A549 (cell line): ENCODE results near the gene HERC2. TPM values are rescaled to one million over a fixed set of nuclear protein-coding genes. Genes with fewer than 3 reads are reported as not detected.

Experiments
- ATAC-seq, 2 experiments: fragments of 200-7000 bp in 1 of 2; fragments of >200 bp in 1 of 2; cut with Nextera tagmentation in 1 of 2; cut with Tn5 transposase in 1 of 2; 3 replicates each; pipeline versions ENCODE4 v1.8.0 to v1.9.1; 2018 to 2020; ENCODE audit warnings: mild to moderate bottlenecking in 1 of 2, moderate library complexity in 1 of 2
- CTCF ChIA-PET: fragments of 300-600 bp; sonication (Branson Sonifier 250); formaldehyde crosslinking; extraction: SDS; loops from one replicate; lab custom pipeline; 2021; ENCODE audit warnings: antibody characterized with exemption, inconsistent platforms; lab: Yijun Ruan, JAX
- POLR2A ChIA-PET: fragments of 350-600 bp; formaldehyde crosslinking; extraction: SDS; loops from one replicate; lab custom pipeline; 2021; ENCODE audit warnings: antibody characterized with exemption, inconsistent platforms; lab: Yijun Ruan, JAX
- DNase-seq, 2 experiments: peaks; one replicate each; pipeline versions ENCODE4 v3.0.0 to v3.0.0-alpha.2; 2011 to 2016; ENCODE audit warnings: low read depth in 1 of 2, low spot score in 1 of 2
- FAIRE-seq: peaks from 2 replicates; lab custom pipeline; 2011; peaks lifted over from hg19 to GRCh38; lab: Jason Lieb, UNC
- H3K27ac ChIP-seq, 2 experiments: fragments of >200 bp; sonication (Bioruptor Twin); formaldehyde crosslinking; 3 replicates each; pipeline ENCODE4 v1.5.1; 2016 to 2017
- H3K4me1 ChIP-seq: fragments of >200 bp; sonication (Bioruptor Twin); formaldehyde crosslinking; 3 replicates; pipeline ENCODE4 v1.6.1; 2016
- H3K4me2 ChIP-seq: fragments of >200 bp; sonication (Bioruptor Twin); formaldehyde crosslinking; 3 replicates; pipeline ENCODE4 v1.6.1; 2016
- H3K4me3 ChIP-seq: fragments of >200 bp; sonication (Bioruptor Twin); formaldehyde crosslinking; 3 replicates; pipeline ENCODE4 v1.5.1; 2016
- H3K9me3 ChIP-seq: fragments of >200 bp; sonication (Bioruptor Twin); formaldehyde crosslinking; 3 replicates; pipeline ENCODE4 v1.6.1; 2016
- CBX8 ChIP-seq: fragments of 200-600 bp; sonication (generic); IDR thresholded peaks from 2 replicates; pipeline ENCODE4 v1.6.1; 2016
- CTCF ChIP-seq: fragments of >200 bp; sonication (Bioruptor Twin); formaldehyde crosslinking; IDR thresholded peaks from 3 replicates; pipeline ENCODE4 v1.5.1; 2016
- GATA3 ChIP-seq: IDR thresholded peaks from 2 replicates; pipeline ENCODE4 v1.6.1; 2012; ENCODE audit warnings: borderline replicate concordance
- HDAC2 ChIP-seq: fragments of 200-600 bp; sonication (generic); IDR thresholded peaks from 2 replicates; pipeline ENCODE4 v1.6.1; 2016
- HES2 ChIP-seq: fragments of >200 bp; sonication (Bioruptor Twin); formaldehyde crosslinking; IDR thresholded peaks from 2 replicates; pipeline ENCODE4 v1.6.1; 2016
- HOXB13 ChIP-seq: fragments of 250-450 bp; sonication (Bioruptor Pico); IDR thresholded peaks from 2 replicates; pipeline ENCODE4 v1.5.0; 2020; ENCODE audit warnings: low read depth, mild to moderate bottlenecking, moderate library complexity
- KDM1A ChIP-seq: fragments of 200-600 bp; sonication (generic); IDR thresholded peaks from 2 replicates; pipeline ENCODE4 v1.6.1; 2016; ENCODE audit warnings: low read depth, mild to moderate bottlenecking
- MAX ChIP-seq: IDR thresholded peaks from 2 replicates; pipeline ENCODE4 v1.6.1; 2012
- MAZ ChIP-seq: fragments of 150-350 bp; IDR thresholded peaks from 2 replicates; pipeline ENCODE4 v1.6.1; 2014; ENCODE audit warnings: antibody characterized with exemption, low read depth, low read length, borderline replicate concordance
- MYC ChIP-seq: IDR thresholded peaks from 2 replicates; pipeline ENCODE4 v1.6.1; 2012; ENCODE audit warnings: mild to moderate bottlenecking, inconsistent platforms, low read length, improper control_type of control experiment, borderline replicate concordance
- NFE2L2 ChIP-seq: fragments of 150-350 bp; conservative IDR thresholded peaks from 2 replicates; pipeline ENCODE4 v1.6.1; 2014; ENCODE audit warnings: low read length
- PBX3 ChIP-seq: IDR thresholded peaks from 2 replicates; pipeline ENCODE4 v1.6.1; 2012
- RAD21 ChIP-seq, 2 experiments: fragments of >200 bp in 1 of 2; sonication (Bioruptor Twin) in 1 of 2; formaldehyde crosslinking in 1 of 2; IDR thresholded peaks in 1 of 2; conservative IDR thresholded peaks in 1 of 2; 2 replicates in 1 of 2; 3 replicates in 1 of 2; pipeline ENCODE4 v1.6.1; 2012 to 2018; ENCODE audit warnings: inconsistent platforms in 1 of 2
- SMC3 ChIP-seq: fragments of >200 bp; sonication (Bioruptor Twin); formaldehyde crosslinking; IDR thresholded peaks from 3 replicates; pipeline ENCODE4 v1.6.1; 2018; ENCODE audit warnings: inconsistent platforms
- TP53 ChIP-seq: fragments of 250-450 bp; sonication (Bioruptor Pico); IDR thresholded peaks from 2 replicates; pipeline ENCODE4 v1.5.0; 2021; ENCODE audit warnings: mild to moderate bottlenecking, moderate library complexity
- USF2 ChIP-seq: fragments of 450-650 bp; IDR thresholded peaks from 2 replicates; pipeline ENCODE4 v1.6.1; 2014; ENCODE audit warnings: antibody characterized with exemption
- ZC3H11A ChIP-seq: fragments of 450-650 bp; IDR thresholded peaks from 2 replicates; pipeline ENCODE4 v1.6.1; 2014; ENCODE audit warnings: antibody characterized with exemption, mild to moderate bottlenecking
- WGBS: methylation state at CpG from one replicate; pipeline ENCODE4 v1.1.6; 2017; ENCODE audit errors: missing lambda C conversion rate; 5-methylcytosine and 5-hydroxymethylcytosine counted together
- polyA plus RNA-seq, 4 experiments: library from polyadenylated mRNA; depleted of rRNA in 3 of 4; stranded (reverse); fragments of >200 nt; fragmentation: RNase III in 1 of 4; extraction: RNeasy Plus Mini Kit Qiagen cat#74134 plus additional on column Dnase treatment in 1 of 4; gene quantifications; 2 replicates in 3 of 4; 3 replicates in 1 of 4; pipeline ENCODE4 v1.2.3, GENCODE V29; 2011 to 2017

Gene HERC2
- polyA plus RNA-seq, 2 of the 4 experiments (the other 2 are of a cell fraction): 31.4 to 32.8 TPM

GRCh38 chr15:28115871-28116270 is 206.1 kb downstream of the HERC2 start:
- H3K4me2 ChIP-seq: no peak overlapping the region
- 87% methylated on average over 13 of the region's 13 CpGs for WGBS
- ChIA-PET POLR2A (interaction anchor here (1.0 kb wide), 1 partner anchor 10 kb away, joined by 3 read pairs; no protein-coding TSS in a partner anchor), CTCF (interaction anchor here (0.6 to 7.5 kb wide), 3 partner anchors 12 to 202 kb away, joined by 3 to 63 read pairs (median 5); no protein-coding TSS in a partner anchor)
- H3K27ac ChIP-seq: no peak overlapping the region
- DNase-seq: no peak
- H3K9me3 ChIP-seq: no peaks in the 10 kb centered on the region
- FAIRE-seq: no peak
- H3K4me1 ChIP-seq: no peaks in the 10 kb centered on the region
- no peak for ATAC-seq
- TF ChIP-seq USF2 (no peak), HOXB13 (CRISPR knock-in tag) (no peak)
- no peak overlapping the region for H3K4me3 ChIP-seq

GRCh38 chr15:28114721-28115622 is 207.0 kb downstream of the HERC2 start:
- no peak for TF ChIP-seq CBX8
- TF ChIP-seq MYC: no peak
- no peak for TF ChIP-seq PBX3
- no peak for TF ChIP-seq TP53
- no peak for TF ChIP-seq NFE2L2
- TF ChIP-seq MAZ: no peak
- TF ChIP-seq ZC3H11A: no peak
- TF ChIP-seq SMC3: no peak
- no peak for TF ChIP-seq MAX
- 94% methylated on average over 23 of the region's 23 CpGs for WGBS

GRCh38 chr15:28114114-28114455 is 207.9 kb downstream of the HERC2 start:
- 96% methylated on average over 4 of the region's 4 CpGs for WGBS
- POLR2A ChIA-PET: no interaction called here
- no peak for TF ChIP-seq HDAC2
- TF ChIP-seq GATA3: no peak
- TF ChIP-seq RAD21 (conservative IDR thresholded peaks at IDR 0.05 in 1 of 2, IDR thresholded peaks at IDR 0.05 in 1 of 2): no peak
- TF ChIP-seq HES2: no peak
- TF ChIP-seq KDM1A: no peak
- TF ChIP-seq NFE2L2: no peak
- no peak for TF ChIP-seq CTCF
- no peak overlapping the region for H3K4me2 ChIP-seq
- no peaks in the 10 kb centered on the region for H3K4me1 ChIP-seq
- FAIRE-seq (no peak), DNase-seq (no peak), ATAC-seq (no peak)
- H3K27ac ChIP-seq: no peak overlapping the region
- H3K9me3 ChIP-seq: no peaks in the 10 kb centered on the region
- no peak overlapping the region for H3K4me3 ChIP-seq
- CTCF ChIA-PET: interaction anchor here (1.1 to 7.5 kb wide), 3 partner anchors 10 to 29 kb away, joined by 3 to 63 read pairs (median 15); no protein-coding TSS in a partner anchor

More at GRCh38 chr15:28114721-28115622, 207.0 kb downstream of the HERC2 start:
- no peaks in the 10 kb centered on the region for H3K4me1 ChIP-seq
- ATAC-seq: no peak
- no peak for DNase-seq
- no peak for FAIRE-seq
- H3K9me3 ChIP-seq: no peaks in the 10 kb centered on the region
- ChIA-PET CTCF (interaction anchor here (0.6 to 7.5 kb wide), 4 partner anchors 9 to 93 kb away, joined by 3 to 63 read pairs (median 10); no protein-coding TSS in a partner anchor), POLR2A (no interaction called here)
- no peak overlapping the region for H3K4me2 ChIP-seq
- H3K4me3 ChIP-seq: no peak overlapping the region
- H3K27ac ChIP-seq: no peak overlapping the region
